OCI-LY3 (cell line): ENCODE results near the gene ADARB1.

ENCODE experiments used
- CTCF ChIP-seq: fragments of 200-600, 300-600 bp; sonication (generic); IDR thresholded peaks from 2 replicates; pipeline ENCODE4 v1.5.1; 2014; ENCODE audit warnings: antibody characterized with exemption, low read length, low read depth
- EZH2phosphoT487 ChIP-seq: fragments of 200-600 bp; shearing (Covaris generic); IDR thresholded peaks from 2 replicates; pipeline ENCODE4 v1.6.1; 2018; ENCODE audit warnings: antibody characterized with exemption, mixed run types, low read depth

- no peak for TF ChIP-seq CTCF
- no peak for TF ChIP-seq EZH2phosphoT487
Measured at GRCh38 chr21:45104560-45104959, 30.2 kb downstream of the ADARB1 start.
